Activated effector memory CD4-positive, alpha-beta T cell treated with Interleukin-2 at 50 U/mL for 16 hours (primary cell): Measurements from ENCODE around the gene SEPTIN8.
"Not testable (repeated sequence)": the region's sequence is repeated elsewhere in the genome, so short reads cannot be mapped to it uniquely, and the experiment has no call there.

Experiments used
- DNase-seq: peaks from one replicate; pipeline ENCODE4 v3.0.0-alpha.2; 2020

SEPTIN8 gene

DNA sequence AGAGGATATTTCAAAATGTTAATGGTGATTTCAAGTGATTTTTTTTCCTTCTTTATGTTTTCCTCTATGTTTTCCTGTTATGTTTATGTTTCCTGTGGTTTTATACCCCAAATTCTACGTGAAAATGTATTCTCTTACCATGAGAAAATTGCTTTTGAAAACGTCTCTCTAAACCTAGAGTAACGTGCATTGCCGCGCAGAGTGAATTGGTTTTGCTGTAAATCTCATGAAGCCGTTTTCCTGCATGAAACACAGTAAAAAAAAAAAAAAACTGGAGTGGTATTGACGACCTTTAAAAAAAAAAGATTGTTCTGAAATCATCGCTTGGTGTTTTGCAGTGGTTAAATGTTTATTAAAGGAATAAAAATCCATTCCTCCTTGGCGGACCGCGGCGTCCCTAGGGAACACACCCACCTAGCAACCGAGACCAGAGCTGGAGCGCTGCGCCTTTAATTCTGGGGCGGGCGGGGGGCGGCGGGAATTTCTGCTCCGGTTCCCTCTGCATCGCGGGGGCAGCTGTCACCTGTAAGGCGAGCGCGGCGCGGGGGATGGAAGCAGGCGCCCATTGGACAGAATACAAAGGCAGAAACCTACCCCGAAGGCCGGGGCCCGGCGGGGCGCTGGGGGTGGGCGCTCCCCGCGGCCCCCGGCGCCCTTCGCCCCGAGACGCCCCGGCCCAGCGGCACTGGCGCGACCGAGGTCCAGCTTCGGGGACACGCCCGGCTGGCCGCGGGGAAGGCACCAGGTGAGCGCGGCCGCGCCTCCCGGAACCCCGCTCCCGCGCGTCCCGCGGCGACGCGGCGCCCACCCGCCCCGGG, 36.0 kb upstream of the SEPTIN8 start, which contains the start of gene SOWAHA:
SOWAHA (plus strand) TSS at position 522 of the 818 bp plus-strand sequence. CDS start 320 bp downstream, outside the sequence.
- no peak for DNase-seq

GRCh38 chr5:132812123-132812765, 35.2 kb upstream of the SEPTIN8 start:
- no peak for DNase-seq

DNA sequence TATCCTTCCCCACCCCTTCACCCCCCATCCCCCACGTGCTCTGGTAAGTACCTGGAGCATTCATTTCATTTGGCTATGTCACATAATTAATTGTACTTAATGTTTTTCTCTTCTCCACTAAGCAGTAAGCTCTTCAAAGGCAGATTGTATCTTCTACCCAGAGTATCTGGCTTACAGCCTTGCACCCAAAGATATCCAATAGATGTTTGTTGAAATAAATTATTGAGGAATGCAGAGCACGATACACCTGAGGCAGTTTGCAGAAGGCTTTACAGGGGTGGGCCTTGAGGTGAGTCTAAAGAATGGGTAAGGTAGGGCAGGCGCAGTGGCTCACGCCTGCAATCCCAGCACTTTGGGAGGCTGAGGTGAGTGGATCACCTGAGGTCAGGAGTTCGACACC, 33.6 kb upstream of the SEPTIN8 start:
- DNase-seq, result no peak

GRCh38 chr5:132808866-132809265, 31.8 kb upstream of the SEPTIN8 start:
- DNase-seq, result no peak

DNA sequence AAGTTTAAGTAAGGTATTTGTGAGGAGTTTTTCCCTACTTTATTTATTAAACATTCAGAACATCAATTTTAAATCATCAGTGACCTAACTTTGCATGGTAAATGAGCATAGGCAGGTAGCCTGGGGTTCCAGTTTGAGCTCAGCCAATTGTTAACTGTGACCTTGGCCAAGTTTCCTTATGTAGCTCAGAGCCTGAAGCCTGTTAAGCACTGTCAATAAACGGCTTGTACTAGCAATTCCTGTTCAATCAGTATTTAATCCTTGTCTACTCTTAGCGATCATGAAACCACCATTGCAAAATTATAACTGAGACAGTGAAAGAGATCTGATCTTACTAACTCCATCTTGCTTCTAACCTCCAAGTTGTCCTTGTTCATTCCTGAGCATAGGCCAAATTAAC, 31.4 kb upstream of the SEPTIN8 start:
- no peak for DNase-seq

GRCh38 chr5:132807163-132807838, 30.3 kb upstream of the SEPTIN8 start:
- no peak for DNase-seq

GRCh38 chr5:132806804-132807162, 29.7 kb upstream of the SEPTIN8 start:
- DNase-seq, result not testable (repeated sequence)

- not testable (repeated sequence) for DNase-seq
Measured at GRCh38 chr5:132805872-132806271, 28.8 kb upstream of the SEPTIN8 start.

GRCh38 chr5:132804219-132804618, 27.2 kb upstream of the SEPTIN8 start:
- not testable (repeated sequence) for DNase-seq

DNA sequence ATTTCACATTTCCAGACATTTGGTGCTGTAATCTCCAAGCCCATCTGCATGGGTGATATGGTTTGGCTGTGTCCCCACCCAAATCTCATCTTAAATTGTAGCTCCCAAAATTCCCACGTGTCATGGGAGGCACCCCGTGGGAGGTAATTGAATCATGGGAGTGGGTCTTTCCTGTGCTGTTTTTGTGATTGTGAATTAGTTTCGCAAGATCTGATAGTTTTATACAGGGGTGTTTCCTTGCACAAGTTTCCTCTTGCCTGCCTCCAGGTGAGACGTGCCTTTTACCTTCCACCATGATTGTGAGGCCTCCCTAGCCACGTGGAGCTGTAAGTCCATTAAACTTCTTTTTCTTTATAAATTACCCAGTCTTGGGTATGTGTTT, 25.6 kb upstream of the SEPTIN8 start:
- not testable (repeated sequence) for DNase-seq

GRCh38 chr5:132802044-132802684, 25.1 kb upstream of the SEPTIN8 start:
- DNase-seq, result no peak

DNA sequence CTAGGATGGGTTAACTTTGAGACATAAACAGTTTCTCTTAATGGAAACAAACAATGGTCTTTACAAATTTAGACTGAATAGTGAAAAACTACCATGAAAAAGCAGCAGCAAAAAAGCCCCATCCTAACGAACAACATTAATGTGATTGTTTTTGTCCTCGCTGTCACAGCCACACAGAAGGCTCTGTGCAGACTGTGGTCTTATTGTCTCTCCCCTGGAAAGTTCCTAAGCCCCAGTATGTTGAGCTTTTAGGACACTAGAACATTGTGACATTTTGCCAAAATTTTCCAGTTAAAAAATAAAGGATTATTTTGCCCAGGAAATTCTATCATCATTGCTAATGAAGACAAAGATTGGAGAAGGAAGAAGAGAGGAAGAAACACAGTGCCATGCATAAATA, 23.5 kb upstream of the SEPTIN8 start:
- no peak for DNase-seq

DNA sequence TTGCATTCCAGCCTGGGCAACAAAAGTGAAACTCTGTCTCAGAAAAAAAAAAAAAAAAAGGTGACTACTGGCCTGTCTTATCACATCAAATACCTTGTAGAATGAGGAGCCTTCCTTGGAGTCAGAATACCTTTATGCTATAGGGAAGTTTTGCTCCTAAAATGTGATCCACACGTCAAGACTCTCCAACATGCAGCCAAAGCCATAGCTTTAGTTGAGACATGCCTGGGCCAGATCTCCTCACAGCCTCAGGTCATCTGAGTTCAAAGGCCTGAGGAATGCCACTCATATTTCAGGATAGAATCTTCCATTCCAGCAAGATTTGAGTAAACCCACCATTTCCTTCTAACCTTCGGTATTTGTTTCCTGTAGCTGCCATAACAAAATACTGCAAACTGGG, 22.4 kb upstream of the SEPTIN8 start:
- DNase-seq, result no peak

- no peak for DNase-seq
Measured at GRCh38 chr5:132797651-132798050, 20.6 kb upstream of the SEPTIN8 start.

- DNase-seq, result no peak
Measured at GRCh38 chr5:132791026-132791425, 14.0 kb upstream of the SEPTIN8 start.

DNA sequence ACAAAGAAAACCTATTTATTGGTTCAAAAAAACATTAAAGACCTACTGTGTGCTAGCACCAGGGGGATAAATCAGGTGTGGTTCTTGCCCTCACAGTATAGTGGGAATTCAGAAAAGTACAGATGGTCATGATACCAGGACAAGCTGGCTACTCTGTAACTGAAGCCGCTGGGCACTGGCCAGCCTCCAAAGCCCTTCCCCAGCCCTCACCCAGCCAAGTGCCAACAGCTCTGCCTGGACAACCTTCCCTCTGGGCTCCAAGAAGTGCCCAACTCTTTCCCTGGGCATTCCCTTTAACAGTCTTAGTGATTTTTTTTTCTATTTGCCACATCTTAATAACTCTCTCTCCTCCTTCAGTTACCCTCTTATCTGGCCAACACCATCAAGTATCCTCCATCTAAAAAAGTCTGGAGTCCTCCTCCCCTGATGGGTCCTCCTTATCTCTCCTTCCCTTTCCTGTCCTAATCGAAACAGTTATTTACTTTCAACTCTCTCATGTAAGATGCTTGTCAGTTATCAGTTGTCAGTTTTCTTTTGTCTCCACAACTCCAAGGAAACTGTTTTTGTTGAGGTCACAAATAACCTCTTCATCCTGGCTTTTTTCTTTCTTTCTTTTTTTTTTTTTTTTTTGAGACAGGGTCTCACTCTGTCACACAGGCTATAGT, 13.3 kb upstream of the SEPTIN8 start:
- DNase-seq, result no peak

- no peak for DNase-seq
Measured at GRCh38 chr5:132788990-132789886, 12.2 kb upstream of the SEPTIN8 start.

DNA sequence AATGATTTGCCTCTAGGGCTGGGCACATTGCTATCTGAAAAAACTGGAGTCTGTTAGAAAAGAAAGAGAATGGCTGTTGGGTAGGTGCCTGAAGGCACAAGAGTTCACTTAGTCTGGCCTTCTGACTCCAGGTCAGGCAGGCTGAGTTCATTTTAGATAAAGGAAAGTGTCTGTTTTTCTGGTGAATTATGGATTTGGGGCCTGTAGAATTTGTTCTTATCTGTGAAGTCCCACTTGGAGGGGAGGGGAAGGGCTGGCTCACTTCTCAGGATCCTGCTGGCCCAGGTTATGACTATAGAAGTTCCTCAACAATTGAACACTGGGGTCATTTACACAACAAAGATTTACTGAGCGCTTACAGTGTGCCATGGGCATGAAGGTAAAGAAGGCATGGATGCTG, 11.5 kb upstream of the SEPTIN8 start:
- DNase-seq, result no peak

GRCh38 chr5:132787076-132787475, 10.0 kb upstream of the SEPTIN8 start:
- DNase-seq, result no peak

- DNase-seq, result no peak
Measured at GRCh38 chr5:132785864-132786263, 8.8 kb upstream of the SEPTIN8 start.

- DNase-seq, result no peak
Measured at GRCh38 chr5:132785365-132785764, 8.3 kb upstream of the SEPTIN8 start.

GRCh38 chr5:132782101-132782500, 5.1 kb upstream of the SEPTIN8 start:
- DNase-seq, result no peak
